Measurements from ENCODE around the gene PKIG. TPM values are rescaled to one million over a fixed set of nuclear protein-coding genes. Genes with fewer than 3 reads are reported as not detected.
A peak's percentile ranks its signal among the peaks of the same experiment; 100 is the strongest.

PKIG gene
- total RNA-seq, 1 donor from 2014 or later: 30.1 TPM

DNA sequence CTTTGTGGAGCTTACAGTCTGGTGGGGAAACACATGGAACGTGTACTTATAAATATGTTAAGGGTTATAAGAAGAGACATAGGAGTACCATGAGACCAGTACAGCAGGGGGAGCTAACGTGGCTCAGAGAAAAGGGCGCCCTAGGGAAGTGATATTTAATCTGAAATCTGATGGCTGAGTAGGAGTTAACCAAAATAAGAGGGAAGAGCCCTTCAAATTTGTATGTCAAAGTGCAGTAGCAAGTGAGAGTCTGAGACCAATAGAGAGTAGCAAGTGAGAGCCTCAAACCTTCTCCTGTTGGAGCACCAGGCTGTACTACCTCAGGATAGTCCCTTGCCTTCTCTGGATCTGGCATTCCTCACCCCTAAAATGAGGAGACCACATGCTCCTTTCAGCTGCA, 6.1 kb upstream of the PKIG start:
- Mint-ChIP-seq H3K4me1 (ENCODE audit: low read depth, unreplicated experiment) (peaks cover 17% of the 10 kb centered on the region), H3K27ac (ENCODE audit: unreplicated experiment) (peak overlapping the region; percentile 94), H3K4me3 (ENCODE audit: unreplicated experiment) (no peak overlapping the region), H3K27me3 (ENCODE audit: low read depth, unreplicated experiment) (no peaks in the 10 kb centered on the region), H3K36me3 (ENCODE audit: low read depth, unreplicated experiment) (peaks cover 2% of the 10 kb centered on the region), H3K9me3 (ENCODE audit: unreplicated experiment) (peaks cover 7% of the 10 kb centered on the region)
- Histone ChIP-seq H3K27ac (ENCODE audit: low read depth, low read length) (peak overlapping the region; percentile 81), H3K9me3 (ENCODE audit: insufficient read depth, low read depth, low read length) (peaks cover 3% of the 10 kb centered on the region), H4K20me1 (ENCODE audit: insufficient read depth, low read length) (no peaks in the 10 kb centered on the region), H3K36me3 (ENCODE audit: insufficient read depth, low read length) (no peaks in the 10 kb centered on the region), H3K27me3 (ENCODE audit: insufficient read depth, low read length) (no peaks in the 10 kb centered on the region), H2AFZ (ENCODE audit: low read depth, low read length) (no peak overlapping the region), H3K4me1 (ENCODE audit: insufficient read depth, low read length) (peaks cover 29% of the 10 kb centered on the region), H3K4me2 (ENCODE audit: low read length) (peak overlapping the region; percentile 40), H3K9ac (ENCODE audit: low read length) (peak overlapping the region; percentile 47), H3K4me3 (ENCODE audit: insufficient read depth, low read depth, low read length) (no peak overlapping the region), H3K79me2 (ENCODE audit: insufficient read depth, low read length) (no peaks in the 10 kb centered on the region)
- no peak for DNase-seq (ENCODE audit: low read depth)
- FAIRE-seq: no peak
- TF ChIP-seq, protein P1, sequence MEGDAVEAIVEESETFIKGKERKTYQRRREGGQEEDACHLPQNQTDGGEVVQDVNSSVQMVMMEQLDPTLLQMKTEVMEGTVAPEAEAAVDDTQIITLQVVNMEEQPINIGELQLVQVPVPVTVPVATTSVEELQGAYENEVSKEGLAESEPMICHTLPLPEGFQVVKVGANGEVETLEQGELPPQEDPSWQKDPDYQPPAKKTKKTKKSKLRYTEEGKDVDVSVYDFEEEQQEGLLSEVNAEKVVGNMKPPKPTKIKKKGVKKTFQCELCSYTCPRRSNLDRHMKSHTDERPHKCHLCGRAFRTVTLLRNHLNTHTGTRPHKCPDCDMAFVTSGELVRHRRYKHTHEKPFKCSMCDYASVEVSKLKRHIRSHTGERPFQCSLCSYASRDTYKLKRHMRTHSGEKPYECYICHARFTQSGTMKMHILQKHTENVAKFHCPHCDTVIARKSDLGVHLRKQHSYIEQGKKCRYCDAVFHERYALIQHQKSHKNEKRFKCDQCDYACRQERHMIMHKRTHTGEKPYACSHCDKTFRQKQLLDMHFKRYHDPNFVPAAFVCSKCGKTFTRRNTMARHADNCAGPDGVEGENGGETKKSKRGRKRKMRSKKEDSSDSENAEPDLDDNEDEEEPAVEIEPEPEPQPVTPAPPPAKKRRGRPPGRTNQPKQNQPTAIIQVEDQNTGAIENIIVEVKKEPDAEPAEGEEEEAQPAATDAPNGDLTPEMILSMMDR (IDR thresholded peaks at IDR 0.05; ENCODE audit: insufficient read depth, low read depth, low read length): peak; percentile 26
- TF ChIP-seq EZH2 (IDR thresholded peaks at IDR 0.05; ENCODE audit: insufficient read depth, low read length): no peak

GRCh38 chr20:44579313-44580081, 2.9 kb upstream of the PKIG start:
- H3K4me1 Mint-ChIP-seq (ENCODE audit: low read depth, unreplicated experiment): peaks cover 22% of the 10 kb centered on the region
- Histone ChIP-seq H3K4me1 (ENCODE audit: insufficient read depth, low read length) (peaks cover 31% of the 10 kb centered on the region), H3K9me3 (ENCODE audit: insufficient read depth, low read depth, low read length) (peaks cover 3% of the 10 kb centered on the region), H3K9ac (ENCODE audit: low read length) (peak overlapping the region; percentile 13), H2AFZ (ENCODE audit: low read depth, low read length) (no peak overlapping the region), H3K4me3 (ENCODE audit: insufficient read depth, low read depth, low read length) (no peak overlapping the region), H3K4me2 (ENCODE audit: low read length) (peak overlapping the region; percentile 38), H3K27me3 (ENCODE audit: insufficient read depth, low read length) (no peaks in the 10 kb centered on the region), H4K20me1 (ENCODE audit: insufficient read depth, low read length) (no peaks in the 10 kb centered on the region), H3K79me2 (ENCODE audit: insufficient read depth, low read length) (peaks cover 2% of the 10 kb centered on the region), H3K36me3 (ENCODE audit: insufficient read depth, low read length) (no peaks in the 10 kb centered on the region), H3K27ac (ENCODE audit: low read depth, low read length) (peak overlapping the region; percentile 11)
- peaks cover 2% of the 10 kb centered on the region for H3K36me3 Mint-ChIP-seq (ENCODE audit: low read depth, unreplicated experiment)
- peak overlapping the region; percentile 16 for H3K27ac Mint-ChIP-seq (ENCODE audit: unreplicated experiment)
- peaks cover 7% of the 10 kb centered on the region for H3K9me3 Mint-ChIP-seq (ENCODE audit: unreplicated experiment)
- H3K27me3 Mint-ChIP-seq (ENCODE audit: low read depth, unreplicated experiment): no peaks in the 10 kb centered on the region
- no peak for TF ChIP-seq EZH2 (IDR thresholded peaks at IDR 0.05; ENCODE audit: insufficient read depth, low read length)
- DNase-seq (ENCODE audit: low read depth): no peak
- H3K4me3 Mint-ChIP-seq (ENCODE audit: unreplicated experiment): no peak overlapping the region
- no peak for FAIRE-seq

- no peak for DNase-seq (ENCODE audit: low read depth)
- no peak overlapping the region for H2AFZ ChIP-seq (ENCODE audit: low read depth, low read length)
- H3K36me3 ChIP-seq (ENCODE audit: insufficient read depth, low read length): no peaks in the 10 kb centered on the region
- H3K27me3 Mint-ChIP-seq (ENCODE audit: low read depth, unreplicated experiment): no peaks in the 10 kb centered on the region
- H3K27me3 ChIP-seq (ENCODE audit: insufficient read depth, low read length): no peaks in the 10 kb centered on the region
- H3K4me2 ChIP-seq (ENCODE audit: low read length): no peak overlapping the region
- H3K9me3 ChIP-seq (ENCODE audit: insufficient read depth, low read depth, low read length): peaks cover 3% of the 10 kb centered on the region
- H3K36me3 Mint-ChIP-seq (ENCODE audit: low read depth, unreplicated experiment): peaks cover 8% of the 10 kb centered on the region
- FAIRE-seq: no peak
- H3K4me1 ChIP-seq (ENCODE audit: insufficient read depth, low read length): peaks cover 31% of the 10 kb centered on the region
- H3K79me2 ChIP-seq (ENCODE audit: insufficient read depth, low read length): peaks cover 5% of the 10 kb centered on the region
- no peaks in the 10 kb centered on the region for H4K20me1 ChIP-seq (ENCODE audit: insufficient read depth, low read length)
- no peak overlapping the region for H3K27ac ChIP-seq (ENCODE audit: low read depth, low read length)
- peaks cover 7% of the 10 kb centered on the region for H3K9me3 Mint-ChIP-seq (ENCODE audit: unreplicated experiment)
- H3K4me3 ChIP-seq (ENCODE audit: insufficient read depth, low read depth, low read length): no peak overlapping the region
- no peak overlapping the region for H3K27ac Mint-ChIP-seq (ENCODE audit: unreplicated experiment)
- TF ChIP-seq EZH2 (IDR thresholded peaks at IDR 0.05; ENCODE audit: insufficient read depth, low read length): no peak
- TF ChIP-seq, protein P1 (IDR thresholded peaks at IDR 0.05; ENCODE audit: insufficient read depth, low read depth, low read length): no peak
- peaks cover 22% of the 10 kb centered on the region for H3K4me1 Mint-ChIP-seq (ENCODE audit: low read depth, unreplicated experiment)
- no peak overlapping the region for H3K4me3 Mint-ChIP-seq (ENCODE audit: unreplicated experiment)
- no peak overlapping the region for H3K9ac ChIP-seq (ENCODE audit: low read length)
These were observed 1.7 kb upstream of the PKIG start for GRCh38 chr20:44580581-44581268.
